Liver (tissue), 3 donors: ENCODE results near the gene MSL1.

Source experiments
- CTCF ChIP-seq: fragments of 150-350 bp; IDR thresholded peaks from 2 replicates; pipeline ENCODE4 v1.5.1; 2017; ENCODE audit warnings: improper control_type of control experiment, low read depth, low read length; ENCODE audit not compliant: missing input control
- MAX ChIP-seq: IDR thresholded peaks from 2 replicates; pipeline ENCODE4 v1.6.1; 2016; ENCODE audit warnings: antibody characterized with exemption
- REST ChIP-seq: IDR thresholded peaks from 2 replicates; pipeline ENCODE4 v1.6.1; 2016; ENCODE audit warnings: antibody characterized with exemption, mild to moderate bottlenecking
- TAF1 ChIP-seq: conservative IDR thresholded peaks from 2 replicates; pipeline ENCODE4 v1.6.1; 2016; ENCODE audit warnings: antibody characterized with exemption, mild to moderate bottlenecking
- donor health status: healthy.
- donor health status: healthy.

- TF ChIP-seq CTCF, result peak; percentile 90
- TF ChIP-seq MAX, result peak; percentile 86
- TF ChIP-seq TAF1, result no peak
- TF ChIP-seq REST, result peak; percentile 30
These were observed 10.3 kb upstream of the MSL1 start for GRCh38 chr17:40111221-40112128.
